CD4-positive, CD25-positive, alpha-beta regulatory T cell (primary cell): Measurements from ENCODE around the gene ZNF254. TPM values are rescaled to one million over a fixed set of nuclear protein-coding genes. Genes with fewer than 3 reads are reported as not detected.

Experiments used
- ATAC-seq, 2 donors: fragments of 150-1000 bp; cut with Tn5 transposase; one replicate each; pipeline ENCODE4 v1.10.0; 2021; ENCODE audit warnings: low read depth in 2 of 2, moderate number of reproducible peaks in 2 of 2, moderate library complexity in 1 of 2
- DNase-seq, 3 donors: peaks; one replicate each; pipeline versions ENCODE4 v3.0.0 to v3.0.0-alpha.2; 2012 to 2022; ENCODE audit warnings: mixed read lengths in 1 of 3
- H3K27ac ChIP-seq: one replicate; pipeline ENCODE4 v1.7.0; 2013; ENCODE audit warnings: mild to moderate bottlenecking, low read length; ENCODE audit not compliant: insufficient read depth, poor library complexity, severe bottlenecking
- H3K27me3 ChIP-seq: one replicate; pipeline ENCODE4 v1.7.0; 2013; ENCODE audit warnings: low read length; ENCODE audit not compliant: control insufficient read depth, insufficient read depth
- H3K36me3 ChIP-seq: one replicate; pipeline ENCODE4 v1.7.0; 2013; ENCODE audit warnings: mild to moderate bottlenecking, low read length, moderate library complexity; ENCODE audit not compliant: control insufficient read depth, insufficient read depth
- H3K4me1 ChIP-seq: 2 replicates; pipeline ENCODE4 v1.7.0; 2013; ENCODE audit warnings: mild to moderate bottlenecking, low read length; ENCODE audit not compliant: insufficient read depth, control insufficient read depth, poor library complexity, severe bottlenecking
- H3K4me3 ChIP-seq: one replicate; pipeline ENCODE4 v1.7.0; 2013; ENCODE audit warnings: low read depth, mild to moderate bottlenecking, low read length, moderate library complexity
- H3K9me3 ChIP-seq, 2 experiments: 1 replicate in 1 of 2; 2 replicates in 1 of 2; pipeline ENCODE4 v1.7.0; 2013; ENCODE audit warnings: low read length in 2 of 2, mild to moderate bottlenecking in 1 of 2, moderate library complexity in 1 of 2; ENCODE audit not compliant: control insufficient read depth in 2 of 2
- H3K27ac Mint-ChIP-seq, 3 donors: one replicate each; pipeline ENCODE4 v1.8.0; 2020 to 2022; ENCODE audit warnings: mild to moderate bottlenecking in 3 of 3, mixed read lengths in 3 of 3, moderate library complexity in 2 of 3
- H3K27me3 Mint-ChIP-seq: one replicate; pipeline ENCODE4 v1.8.0; 2022; ENCODE audit warnings: mild to moderate bottlenecking, mixed read lengths
- H3K36me3 Mint-ChIP-seq: one replicate; pipeline ENCODE4 v1.8.0; 2020; ENCODE audit warnings: mixed read lengths
- H3K4me1 Mint-ChIP-seq, 4 donors: one replicate each; pipeline ENCODE4 v1.8.0; 2020 to 2022; ENCODE audit warnings: mixed read lengths in 4 of 4, mild to moderate bottlenecking in 1 of 4
- H3K4me3 Mint-ChIP-seq, 4 donors: one replicate each; pipeline ENCODE4 v1.8.0; 2020 to 2022; ENCODE audit warnings: mild to moderate bottlenecking in 4 of 4, mixed read lengths in 4 of 4, moderate library complexity in 3 of 4
- H3K9me3 Mint-ChIP-seq, 7 donors: one replicate each; pipeline ENCODE4 v1.8.0; 2020 to 2022; ENCODE audit warnings: mixed read lengths in 7 of 7, mild to moderate bottlenecking in 3 of 7, moderate library complexity in 2 of 7
- polyA plus RNA-seq, 4 donors: library from polyadenylated mRNA; unstranded; fragments of 300-500 nt; fragmentation: Illumina TruSeq; gene quantifications; one replicate each; pipeline ENCODE4 v1.2.3, GENCODE V29; 2021
- total RNA-seq: library from RNA; stranded (reverse); gene quantifications from one replicate; pipeline ENCODE4 v1.2.3, GENCODE V29; 2022

ZNF254 gene
- total and polyA plus RNA-seq, 5 donors from 2014 or later, result 5.5 to 11.0 (median 6.8) TPM

DNA sequence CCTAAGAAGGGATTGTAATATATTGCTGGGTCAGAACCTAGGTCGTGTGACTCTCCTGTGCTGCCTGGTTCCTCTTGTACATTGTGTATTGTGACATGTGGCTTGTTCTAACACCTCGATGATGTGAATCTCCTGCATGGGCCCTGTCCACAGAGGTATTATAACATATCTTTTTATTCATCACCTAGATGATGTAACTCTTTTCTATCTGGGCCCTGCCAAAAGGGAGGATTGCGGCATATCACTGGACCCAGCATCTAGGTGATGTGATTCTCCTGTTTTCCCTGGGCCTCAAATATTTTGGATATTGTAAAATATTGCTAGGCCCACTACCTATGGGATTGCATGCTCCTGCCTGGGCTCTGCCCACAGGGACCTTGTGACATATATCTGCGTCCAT is 33.4 kb upstream of the ZNF254 start:
- Mint-ChIP-seq H3K36me3 (peaks cover 69% of the 10 kb centered on the region), H3K27ac (peak overlapping the region in 2 of 3 donors; percentile 49 to 56)

DNA sequence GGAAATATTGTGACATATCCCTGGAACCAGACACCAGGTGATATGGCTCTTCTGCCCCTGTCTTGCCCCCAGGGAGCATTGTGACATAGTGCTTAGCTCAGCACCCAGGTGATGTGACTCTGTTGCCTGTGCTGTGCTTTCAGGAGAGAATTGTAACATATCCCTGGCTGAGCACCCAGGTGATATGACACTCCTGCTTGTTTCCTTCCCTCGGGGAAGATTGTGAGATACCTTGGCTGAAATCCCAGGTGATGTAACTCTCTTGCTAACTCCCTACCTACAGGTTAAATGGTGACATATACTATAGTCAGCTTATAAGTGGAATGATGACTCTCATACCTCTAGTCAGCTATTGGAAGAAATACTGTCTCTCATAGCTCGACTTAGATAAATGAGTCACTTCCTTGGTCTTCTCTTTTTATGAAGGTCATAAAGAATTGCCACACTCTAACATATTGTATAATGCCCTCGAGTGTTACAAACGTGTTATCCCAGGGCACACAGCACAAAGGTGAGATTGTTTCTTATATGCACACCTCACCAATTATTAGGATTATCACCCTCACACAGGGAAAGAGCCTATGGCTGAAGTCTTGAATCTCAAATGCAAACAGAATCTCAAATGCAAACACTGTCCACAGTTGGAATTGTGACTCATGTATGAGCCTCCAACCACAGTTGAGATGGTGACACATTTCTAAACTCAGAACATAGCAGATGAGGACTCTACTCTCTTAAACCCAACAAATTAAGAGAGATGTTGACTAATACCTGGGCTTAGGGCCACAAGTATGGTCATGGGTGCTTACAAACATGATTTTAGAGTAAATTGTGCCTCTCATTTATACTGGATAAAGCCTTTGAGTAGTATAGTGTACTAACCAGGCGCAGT is 32.7 kb upstream of the ZNF254 start:
- ATAC-seq, result peak in 1 of 2 donors; percentile 13
- H3K4me1 ChIP-seq, result no peaks in the 10 kb centered on the region
- no peaks in the 10 kb centered on the region for H3K27me3 Mint-ChIP-seq
- peaks cover 80% of the 10 kb centered on the region for H3K36me3 ChIP-seq
- H3K27ac ChIP-seq, result no peak overlapping the region
- no peaks in the 10 kb centered on the region for H3K27me3 ChIP-seq
- H3K4me3 Mint-ChIP-seq, result no peak overlapping the region
- H3K4me3 ChIP-seq, result no peak overlapping the region
- no peaks in the 10 kb centered on the region for H3K9me3 ChIP-seq
- peak in 1 of 3 donors; percentile 34 for DNase-seq
- peaks cover 69% of the 10 kb centered on the region for H3K36me3 Mint-ChIP-seq
- H3K27ac Mint-ChIP-seq, result peak overlapping the region in 1 of 3 donors; percentile 49
- peaks cover 0 to 2% (median 0%) of the 10 kb centered on the region in 7 donors for H3K9me3 Mint-ChIP-seq
- H3K4me1 Mint-ChIP-seq, result peaks cover 0 to 14% (median 8%) of the 10 kb centered on the region in 4 donors

More for the DNA sequence above, 33.4 kb upstream of the ZNF254 start:
- Mint-ChIP-seq H3K27me3 (no peaks in the 10 kb centered on the region), H3K4me1 (peaks cover 0 to 13% (median 7%) of the 10 kb centered on the region in 4 donors), H3K4me3 (no peak overlapping the region), H3K9me3 (no peaks in the 10 kb centered on the region)
- no peak for ATAC-seq
- H3K9me3 ChIP-seq, result no peaks in the 10 kb centered on the region
- H3K4me1 ChIP-seq, result no peaks in the 10 kb centered on the region
- no peak for DNase-seq
- H3K4me3 ChIP-seq, result no peak overlapping the region
- peaks cover 78% of the 10 kb centered on the region for H3K36me3 ChIP-seq
- H3K27me3 ChIP-seq, result no peaks in the 10 kb centered on the region
- H3K27ac ChIP-seq, result no peak overlapping the region

DNA sequence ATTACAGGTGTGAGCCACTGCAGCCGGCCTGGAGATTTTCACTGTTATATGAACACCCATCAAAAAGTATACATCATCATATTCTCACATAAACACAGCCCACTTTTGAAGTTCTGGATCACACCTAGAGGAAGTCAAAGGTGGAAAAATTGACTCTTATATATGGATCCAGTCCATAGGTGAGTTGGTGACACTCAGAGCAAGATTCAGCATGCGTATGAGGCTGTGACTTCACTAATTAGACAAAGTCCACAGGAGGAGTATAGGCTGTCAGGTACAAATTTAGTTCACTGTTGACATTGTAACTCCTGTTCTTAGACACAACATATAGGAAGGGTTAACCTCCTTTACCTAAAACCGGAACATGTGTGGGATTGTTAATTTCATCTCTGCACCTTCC is 31.4 kb upstream of the ZNF254 start:
- DNase-seq (no peak), ATAC-seq (no peak)
- no peak overlapping the region for H3K4me3 ChIP-seq
- H3K4me1 ChIP-seq, result no peaks in the 10 kb centered on the region
- Mint-ChIP-seq H3K9me3 (peaks cover 0 to 2% (median 0%) of the 10 kb centered on the region in 7 donors), H3K27me3 (no peaks in the 10 kb centered on the region), H3K27ac (no peak overlapping the region), H3K4me3 (no peak overlapping the region), H3K36me3 (peaks cover 66% of the 10 kb centered on the region), H3K4me1 (peaks cover 0 to 18% (median 9%) of the 10 kb centered on the region in 4 donors)
- H3K27ac ChIP-seq, result no peak overlapping the region
- H3K36me3 ChIP-seq, result peaks cover 71% of the 10 kb centered on the region
- no peaks in the 10 kb centered on the region for H3K9me3 ChIP-seq
- H3K27me3 ChIP-seq, result no peaks in the 10 kb centered on the region

DNA sequence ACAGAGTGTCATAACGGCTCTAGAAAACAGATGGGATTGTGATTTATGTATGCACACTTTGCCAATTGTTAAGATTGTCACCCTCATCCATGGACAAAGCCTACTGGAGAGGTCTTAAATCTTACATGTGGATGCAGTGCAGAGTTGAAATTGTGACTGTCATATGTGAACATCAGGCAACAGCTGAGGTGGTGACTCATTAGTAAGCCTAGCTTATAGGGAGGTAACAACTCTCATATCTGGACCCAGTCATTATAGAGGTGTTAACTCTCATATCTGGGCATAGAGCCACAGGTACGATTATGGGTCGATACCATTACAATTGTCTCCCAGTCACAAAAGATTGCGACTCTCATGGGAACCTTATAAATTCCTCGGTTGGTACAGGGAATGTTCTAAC is 29.8 kb upstream of the ZNF254 start:
- Histone ChIP-seq H3K36me3 (peaks cover 64% of the 10 kb centered on the region), H3K27me3 (no peaks in the 10 kb centered on the region), H3K27ac (no peak overlapping the region), H3K4me3 (no peak overlapping the region), H3K4me1 (no peaks in the 10 kb centered on the region), H3K9me3 (no peaks in the 10 kb centered on the region)
- Mint-ChIP-seq H3K27ac (peak overlapping the region in 2 of 3 donors; percentile 57 to 59), H3K36me3 (peaks cover 62% of the 10 kb centered on the region), H3K27me3 (no peaks in the 10 kb centered on the region), H3K4me1 (peaks cover 0 to 17% (median 9%) of the 10 kb centered on the region in 4 donors), H3K4me3 (no peak overlapping the region), H3K9me3 (peaks cover 0 to 2% (median 0%) of the 10 kb centered on the region in 7 donors)
- ATAC-seq (no peak), DNase-seq (no peak)

DNA sequence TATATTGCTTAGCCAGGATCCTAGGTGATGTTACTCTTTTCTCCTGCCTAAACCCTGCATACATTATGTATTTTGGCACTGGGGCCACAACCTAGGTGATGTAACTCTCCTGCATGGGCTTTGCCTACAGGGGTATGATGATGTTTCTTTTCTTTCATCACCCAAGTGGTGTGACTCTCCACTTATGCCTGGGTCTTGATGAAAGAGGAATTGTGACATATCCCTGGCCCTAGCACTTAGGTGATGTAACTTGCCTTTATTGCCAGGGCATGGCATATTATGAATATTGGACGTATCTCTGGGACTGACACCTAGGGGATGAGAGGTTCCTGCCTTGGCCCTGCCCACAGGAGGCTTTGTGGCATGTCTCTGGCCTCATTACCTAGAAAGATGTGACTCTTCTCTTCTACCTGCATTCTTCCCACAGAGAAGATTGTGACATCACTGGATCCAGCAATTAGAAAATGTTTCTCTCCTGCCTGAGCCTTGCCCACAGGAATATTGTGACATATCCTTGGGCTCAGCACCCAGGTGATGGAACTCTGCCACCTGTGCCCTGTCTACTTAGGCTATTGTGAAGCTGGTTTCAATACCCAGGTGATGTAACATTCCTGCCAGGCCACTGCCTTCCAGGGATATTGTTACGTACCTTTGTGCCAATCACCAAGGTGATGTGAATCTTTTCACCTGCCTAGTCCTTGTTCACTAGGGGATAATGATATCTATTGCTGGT is 27.3 kb upstream of the ZNF254 start:
- no peak for ATAC-seq
- no peak overlapping the region for H3K27ac ChIP-seq
- Mint-ChIP-seq H3K27me3 (no peaks in the 10 kb centered on the region), H3K27ac (peak overlapping the region in 2 of 3 donors; percentile 24 to 32), H3K4me1 (peaks cover 0 to 10% (median 6%) of the 10 kb centered on the region in 4 donors), H3K4me3 (no peak overlapping the region), H3K36me3 (peaks cover 47% of the 10 kb centered on the region), H3K9me3 (peaks cover 0 to 2% (median 0%) of the 10 kb centered on the region in 7 donors)
- DNase-seq, result no peak
- no peaks in the 10 kb centered on the region for H3K9me3 ChIP-seq
- peaks cover 44% of the 10 kb centered on the region for H3K36me3 ChIP-seq
- H3K27me3 ChIP-seq, result no peaks in the 10 kb centered on the region
- H3K4me1 ChIP-seq, result no peaks in the 10 kb centered on the region
- H3K4me3 ChIP-seq, result no peak overlapping the region

DNA sequence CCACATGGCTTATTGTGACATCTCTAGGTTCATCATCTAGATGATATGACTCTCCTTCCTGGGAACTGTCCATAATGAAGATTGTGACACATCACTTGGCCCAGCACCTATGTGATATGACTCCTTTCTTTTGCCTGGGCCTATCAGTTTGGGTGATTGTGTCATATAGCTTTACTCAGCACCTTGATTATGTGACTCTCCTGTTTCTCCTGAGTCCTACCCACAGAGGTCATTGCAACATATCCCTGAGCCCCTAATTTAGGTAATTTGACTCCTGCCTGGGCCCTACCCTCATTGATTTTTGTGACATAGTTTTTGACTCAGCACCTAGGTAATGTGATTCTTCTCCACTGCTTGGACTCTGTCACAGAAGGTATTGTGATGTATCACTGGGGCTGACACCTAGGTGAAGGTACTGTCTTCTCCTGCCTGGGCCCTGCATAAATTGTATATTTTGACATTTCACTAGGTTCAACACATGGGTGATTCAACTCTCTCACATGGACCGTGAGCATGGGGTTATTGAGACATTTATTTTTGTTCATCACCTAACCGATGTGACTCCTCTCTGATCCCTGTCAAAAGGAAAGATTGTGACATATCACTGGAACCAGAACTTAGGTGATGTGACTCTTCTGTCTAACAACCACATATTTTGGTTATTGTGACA is 26.2 kb upstream of the ZNF254 start:
- H3K27ac ChIP-seq, result no peak overlapping the region
- no peak overlapping the region for H3K4me3 ChIP-seq
- ATAC-seq (no peak), DNase-seq (no peak)
- H3K9me3 Mint-ChIP-seq, result peaks cover 0 to 2% (median 0%) of the 10 kb centered on the region in 7 donors
- peak overlapping the region in 1 of 3 donors; percentile 24 for H3K27ac Mint-ChIP-seq
- H3K4me3 Mint-ChIP-seq, result no peak overlapping the region
- peaks cover 50% of the 10 kb centered on the region for H3K36me3 Mint-ChIP-seq
- no peaks in the 10 kb centered on the region for H3K4me1 ChIP-seq
- no peaks in the 10 kb centered on the region for H3K27me3 ChIP-seq
- H3K27me3 Mint-ChIP-seq, result no peaks in the 10 kb centered on the region
- no peaks in the 10 kb centered on the region for H3K9me3 ChIP-seq
- H3K4me1 Mint-ChIP-seq, result peaks cover 0 to 14% (median 5%) of the 10 kb centered on the region in 4 donors
- peaks cover 44% of the 10 kb centered on the region for H3K36me3 ChIP-seq

DNA sequence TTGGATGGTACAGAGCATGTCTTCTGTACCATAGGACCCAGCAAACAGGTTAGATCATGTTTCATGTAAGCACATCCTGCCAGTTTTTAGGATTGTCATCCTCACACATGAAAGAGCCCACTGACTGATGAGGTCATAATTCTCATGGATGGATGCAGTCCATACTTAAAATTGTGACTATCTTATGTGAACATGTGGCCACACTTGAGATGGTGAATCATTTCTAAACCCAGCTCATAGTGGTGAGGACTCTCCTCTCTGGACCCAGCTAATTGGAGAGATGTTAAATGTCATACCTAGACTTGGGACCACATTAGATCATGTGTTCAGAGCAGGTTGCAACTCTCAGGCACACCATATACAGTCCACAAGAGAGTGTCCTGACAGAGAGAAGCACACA is 24.8 kb upstream of the ZNF254 start:
- H3K9me3 Mint-ChIP-seq, result peaks cover 0 to 2% (median 0%) of the 10 kb centered on the region in 7 donors
- Histone ChIP-seq H3K36me3 (peaks cover 39% of the 10 kb centered on the region), H3K27ac (no peak overlapping the region), H3K9me3 (no peaks in the 10 kb centered on the region), H3K4me1 (no peaks in the 10 kb centered on the region), H3K27me3 (no peaks in the 10 kb centered on the region), H3K4me3 (no peak overlapping the region)
- ATAC-seq (peak in 1 of 2 donors; percentile 25), DNase-seq (no peak)
- peaks cover 51% of the 10 kb centered on the region for H3K36me3 Mint-ChIP-seq
- peak overlapping the region in 2 of 3 donors; percentile 37 to 60 for H3K27ac Mint-ChIP-seq
- H3K4me3 Mint-ChIP-seq, result no peak overlapping the region
- H3K4me1 Mint-ChIP-seq, result peaks cover 0 to 19% (median 3%) of the 10 kb centered on the region in 4 donors
- no peaks in the 10 kb centered on the region for H3K27me3 Mint-ChIP-seq
